Nephron (organoid): Measurements from ENCODE around the gene NHLRC4.
A peak's percentile ranks its signal among the peaks of the same experiment; 100 is the strongest.

Experiments
- H3K27ac Mint-ChIP-seq, 3 experiments: 2 replicates each; pipeline ENCODE4 v1.8.0; 2020; ENCODE audit warnings: mixed read lengths in 3 of 3, mild to moderate bottlenecking in 2 of 3, moderate library complexity in 1 of 3
- H3K27me3 Mint-ChIP-seq: 2 replicates; pipeline ENCODE4 v1.8.0; 2021; ENCODE audit warnings: low read depth, mild to moderate bottlenecking, moderate library complexity, mixed read lengths
- H3K36me3 Mint-ChIP-seq: 2 replicates; pipeline ENCODE4 v1.8.0; 2020; ENCODE audit warnings: low read depth, mixed read lengths
- H3K4me1 Mint-ChIP-seq: 2 replicates; pipeline ENCODE4 v1.8.0; 2020; ENCODE audit warnings: mixed read lengths
- H3K4me3 Mint-ChIP-seq, 3 experiments: 2 replicates each; pipeline ENCODE4 v1.8.0; 2020; ENCODE audit warnings: mild to moderate bottlenecking in 3 of 3, mixed read lengths in 3 of 3, moderate library complexity in 2 of 3
- H3K9me3 Mint-ChIP-seq: 2 replicates; pipeline ENCODE4 v1.8.0; 2020; ENCODE audit warnings: mixed read lengths
- CTCF ChIP-seq, 3 experiments: fragments of 200-600 bp; sonication (generic); IDR thresholded peaks; one replicate each; pipeline ENCODE4 v1.5.0; 2021; ENCODE audit warnings: antibody characterized with exemption in 3 of 3; ENCODE audit not compliant: unreplicated experiment in 3 of 3

NHLRC4 gene

DNA sequence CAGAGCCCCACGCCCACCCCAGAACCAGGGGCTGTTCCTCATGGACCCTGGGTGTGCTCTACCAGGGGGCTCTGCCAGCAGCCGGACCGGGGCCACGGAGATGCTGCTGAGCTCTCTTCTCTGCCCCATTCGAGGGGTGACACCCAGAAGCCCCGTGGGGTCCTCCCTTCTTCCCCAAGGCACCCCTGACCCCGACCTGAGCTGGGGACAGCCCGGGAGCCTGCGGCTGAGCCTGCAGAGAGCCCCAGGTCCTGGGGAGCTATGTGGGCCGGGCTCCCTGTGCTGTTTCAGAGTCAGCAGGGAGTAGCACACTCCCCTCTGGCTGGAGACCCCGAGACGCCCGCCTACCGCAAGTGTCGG, 7.8 kb upstream of the NHLRC4 start:
- TF ChIP-seq CTCF (IDR thresholded peaks at IDR 0.05; ENCODE audit: unreplicated experiment in 3 of 3): no peak
- peaks cover 37% of the 10 kb centered on the region for H3K27me3 Mint-ChIP-seq
- no peaks in the 10 kb centered on the region for H3K9me3 Mint-ChIP-seq

GRCh38 chr16:559411-560203, 7.2 kb upstream of the NHLRC4 start:
- peak overlapping the region in 2 of 3 experiments; percentile 28 to 74 for H3K4me3 Mint-ChIP-seq

More for the DNA sequence above, 7.8 kb upstream of the NHLRC4 start:
- no peak overlapping the region for H3K4me3 Mint-ChIP-seq
- H3K27ac Mint-ChIP-seq: no peak overlapping the region
- peaks cover 12% of the 10 kb centered on the region for H3K4me1 Mint-ChIP-seq
- peaks cover 4% of the 10 kb centered on the region for H3K36me3 Mint-ChIP-seq

GRCh38 chr16:560204-560700, 6.6 kb upstream of the NHLRC4 start, which contains the start of gene PRR35:
PRR35 (plus strand) TSS chr16:560394; CDS start chr16:563295, 2,901 bp downstream.
- Mint-ChIP-seq H3K36me3 (no peaks in the 10 kb centered on the region), H3K27me3 (peaks cover 37% of the 10 kb centered on the region), H3K4me3 (peak within 1 kb of the TSS in 2 of 3 experiments; percentile 28 to 74), H3K27ac (no peak within 1 kb of the TSS), H3K4me1 (peaks cover 8% of the 10 kb centered on the region), H3K9me3 (no peaks in the 10 kb centered on the region)
- no peak for TF ChIP-seq CTCF (IDR thresholded peaks at IDR 0.05; ENCODE audit: unreplicated experiment in 3 of 3)

More at GRCh38 chr16:559411-560203, 7.2 kb upstream of the NHLRC4 start:
- Mint-ChIP-seq H3K27me3 (peaks cover 37% of the 10 kb centered on the region), H3K9me3 (no peaks in the 10 kb centered on the region), H3K27ac (no peak overlapping the region), H3K36me3 (no peaks in the 10 kb centered on the region), H3K4me1 (peaks cover 8% of the 10 kb centered on the region)
- TF ChIP-seq CTCF (IDR thresholded peaks at IDR 0.05; ENCODE audit: unreplicated experiment in 3 of 3): no peak

GRCh38 chr16:560701-561412, 5.9 kb upstream of the NHLRC4 start:
- TF ChIP-seq CTCF (IDR thresholded peaks at IDR 0.05; ENCODE audit: unreplicated experiment in 3 of 3): no peak
- H3K27me3 Mint-ChIP-seq: peaks cover 37% of the 10 kb centered on the region

GRCh38 chr16:561413-561794, 5.4 kb upstream of the NHLRC4 start:
- no peak overlapping the region for H3K27ac Mint-ChIP-seq
- no peaks in the 10 kb centered on the region for H3K9me3 Mint-ChIP-seq
- no peaks in the 10 kb centered on the region for H3K36me3 Mint-ChIP-seq

More at GRCh38 chr16:560701-561412, 5.9 kb upstream of the NHLRC4 start:
- H3K4me1 Mint-ChIP-seq: peaks cover 8% of the 10 kb centered on the region
- no peaks in the 10 kb centered on the region for H3K9me3 Mint-ChIP-seq
- no peaks in the 10 kb centered on the region for H3K36me3 Mint-ChIP-seq
- no peak overlapping the region for H3K4me3 Mint-ChIP-seq
- H3K27ac Mint-ChIP-seq: no peak overlapping the region

More at GRCh38 chr16:561413-561794, 5.4 kb upstream of the NHLRC4 start:
- no peak for TF ChIP-seq CTCF (IDR thresholded peaks at IDR 0.05; ENCODE audit: unreplicated experiment in 3 of 3)
- Mint-ChIP-seq H3K4me1 (peaks cover 9% of the 10 kb centered on the region), H3K4me3 (no peak overlapping the region), H3K27me3 (peaks cover 37% of the 10 kb centered on the region)
